Activated CD8-positive, alpha-beta memory T cell treated with anti-CD3 and anti-CD28 coated beads, Interleukin-2, amount 50 U/mL, for 48 hours (primary cell): ENCODE data around the gene PIGB.
"Not testable (repeated sequence)": the region's sequence is repeated elsewhere in the genome, so short reads cannot be mapped to it uniquely, and the experiment has no call there.

Experiments
- DNase-seq: peaks from one replicate; pipeline ENCODE4 v3.0.0-alpha.2; 2020

The PIGB gene

GRCh38 chr15:55318588-55319494, at the start of gene PIGB, which contains the start of gene PIGBOS1:
Gene PIGB, plus strand, starts transcription at chr15:55319222. Its CDS starts 29 bp downstream, at chr15:55319251.
Gene PIGBOS1, minus strand, starts transcription at chr15:55319123. Its CDS starts 1,331 bp downstream, at chr15:55317792.
- peak; percentile 88 for DNase-seq

- DNase-seq: no peak
Measured at GRCh38 chr15:55270291-55270690, 48.7 kb upstream of the PIGB start.

- DNase-seq: no peak
Measured at GRCh38 chr15:55276324-55276723, 42.7 kb upstream of the PIGB start.

GRCh38 chr15:55277116-55277564, 41.9 kb upstream of the PIGB start:
- DNase-seq: no peak

- DNase-seq: no peak
Measured at GRCh38 chr15:55277715-55278114, 41.3 kb upstream of the PIGB start.

- DNase-seq: no peak
Measured at GRCh38 chr15:55279100-55279745, 39.8 kb upstream of the PIGB start.

GRCh38 chr15:55279746-55280351, 39.2 kb upstream of the PIGB start:
- no peak for DNase-seq

GRCh38 chr15:55280589-55280988, 38.4 kb upstream of the PIGB start:
- DNase-seq: not testable (repeated sequence)

GRCh38 chr15:55281517-55282228, 37.3 kb upstream of the PIGB start:
- DNase-seq: no peak

GRCh38 chr15:55282284-55282833, 36.7 kb upstream of the PIGB start:
- DNase-seq: no peak

GRCh38 chr15:55283379-55284147, 35.5 kb upstream of the PIGB start:
- no peak for DNase-seq

- no peak for DNase-seq
Measured at GRCh38 chr15:55284426-55284825, 34.6 kb upstream of the PIGB start.

- DNase-seq: not testable (repeated sequence)
Measured at GRCh38 chr15:55286442-55287189, 32.4 kb upstream of the PIGB start.

- DNase-seq: no peak
Measured at GRCh38 chr15:55288006-55288717, 30.9 kb upstream of the PIGB start.

- peak; percentile 73 for DNase-seq
Measured at GRCh38 chr15:55289011-55289745, 29.8 kb upstream of the PIGB start.

- DNase-seq: peak; percentile 90
Measured at GRCh38 chr15:55289746-55290527, 29.1 kb upstream of the PIGB start, which contains the start of gene RAB27A. Gene RAB27A, minus strand, starts transcription at chr15:55289813. Its CDS starts 54,879 bp downstream, at chr15:55234934.

- peak; percentile 91 for DNase-seq
Measured at GRCh38 chr15:55290528-55291057, 28.4 kb upstream of the PIGB start.

- DNase-seq: no peak
Measured at GRCh38 chr15:55297315-55297714, 21.7 kb upstream of the PIGB start.
